ENCODE results near the gene SIGLEC15.

SIGLEC15 gene

DNA sequence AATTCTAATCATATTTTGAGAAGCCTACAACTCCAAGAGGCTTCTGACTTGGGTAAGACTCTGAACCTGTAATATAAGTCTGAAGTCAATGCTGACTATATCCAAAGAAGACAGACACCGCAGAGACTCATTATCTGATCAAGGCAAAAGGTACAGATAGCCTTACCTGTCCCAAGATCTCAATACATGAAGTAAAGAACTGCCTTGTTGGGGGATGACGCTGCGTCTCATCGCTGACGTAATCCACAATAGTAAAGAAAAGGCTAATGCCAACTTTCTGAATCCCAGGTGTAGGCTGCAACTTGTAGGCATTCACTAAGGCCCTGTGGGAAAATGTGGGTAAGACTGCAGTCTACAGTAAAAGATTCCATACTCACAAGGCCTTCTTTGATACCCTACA, 62.1 kb downstream of the SIGLEC15 start:
- ATAC-seq, result no peak

DNA sequence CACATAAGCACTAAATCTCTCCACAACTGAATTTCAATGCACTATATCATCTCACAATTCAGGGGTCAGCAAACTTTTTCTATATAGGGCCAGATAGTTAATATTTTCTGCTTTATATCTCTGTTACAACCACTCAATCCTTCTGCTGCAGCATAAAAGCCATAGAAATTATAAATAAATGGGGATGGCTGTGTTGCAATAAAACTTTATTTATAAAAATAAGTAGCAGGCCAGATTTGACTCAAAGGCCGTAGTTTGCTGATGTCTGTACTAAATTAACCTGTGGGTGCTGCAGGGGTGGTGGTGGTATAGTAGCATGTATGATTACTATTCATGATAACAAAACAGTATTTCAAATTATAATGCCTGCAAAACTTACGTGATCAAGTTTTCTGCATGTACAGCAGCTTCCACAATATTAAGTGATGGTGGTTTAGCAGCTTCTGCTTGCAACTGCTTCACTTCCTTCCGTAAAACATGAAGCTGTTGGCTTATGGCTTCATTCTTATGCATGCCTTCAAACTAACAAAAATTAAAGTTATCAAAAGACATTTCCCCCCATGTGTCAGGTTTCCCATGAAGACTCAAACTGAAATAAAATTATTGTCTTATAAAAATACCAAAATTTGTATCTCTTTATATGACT, 64.1 kb downstream of the SIGLEC15 start:
- TF ChIP-seq ZNF70 (CRISPR knock-in tag; IDR thresholded peaks at IDR 0.05), result no peak
- TF ChIP-seq, protein P1, sequence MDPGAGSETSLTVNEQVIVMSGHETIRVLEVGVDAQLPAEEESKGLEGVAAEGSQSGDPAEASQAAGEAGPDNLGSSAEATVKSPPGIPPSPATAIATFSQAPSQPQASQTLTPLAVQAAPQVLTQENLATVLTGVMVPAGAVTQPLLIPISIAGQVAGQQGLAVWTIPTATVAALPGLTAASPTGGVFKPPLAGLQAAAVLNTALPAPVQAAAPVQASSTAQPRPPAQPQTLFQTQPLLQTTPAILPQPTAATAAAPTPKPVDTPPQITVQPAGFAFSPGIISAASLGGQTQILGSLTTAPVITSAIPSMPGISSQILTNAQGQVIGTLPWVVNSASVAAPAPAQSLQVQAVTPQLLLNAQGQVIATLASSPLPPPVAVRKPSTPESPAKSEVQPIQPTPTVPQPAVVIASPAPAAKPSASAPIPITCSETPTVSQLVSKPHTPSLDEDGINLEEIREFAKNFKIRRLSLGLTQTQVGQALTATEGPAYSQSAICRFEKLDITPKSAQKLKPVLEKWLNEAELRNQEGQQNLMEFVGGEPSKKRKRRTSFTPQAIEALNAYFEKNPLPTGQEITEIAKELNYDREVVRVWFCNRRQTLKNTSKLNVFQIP (CRISPR knock-in tag; IDR thresholded peaks at IDR 0.05; ENCODE audit: borderline replicate concordance, low read depth), result no peak
- TF ChIP-seq ZFP3 (CRISPR knock-in tag; IDR thresholded peaks at IDR 0.05), result no peak
- no peak for TF ChIP-seq ESRRG (CRISPR knock-in tag; IDR thresholded peaks at IDR 0.05)
- TF ChIP-seq OSR1 (CRISPR knock-in tag; IDR thresholded peaks at IDR 0.05), result no peak
- no peak for TF ChIP-seq RARB (CRISPR knock-in tag; IDR thresholded peaks at IDR 0.05)
- TF ChIP-seq SNAI2 (CRISPR knock-in tag; IDR thresholded peaks at IDR 0.05), result no peak
- no peak for TF ChIP-seq TOX (CRISPR knock-in tag; IDR thresholded peaks at IDR 0.05; ENCODE audit: borderline replicate concordance)
- TF ChIP-seq ZFP30 (CRISPR knock-in tag; IDR thresholded peaks at IDR 0.05), result no peak
- TF ChIP-seq BACH2 (CRISPR knock-in tag; IDR thresholded peaks at IDR 0.05; ENCODE audit: borderline replicate concordance), result no peak
- TF ChIP-seq, protein P2, sequence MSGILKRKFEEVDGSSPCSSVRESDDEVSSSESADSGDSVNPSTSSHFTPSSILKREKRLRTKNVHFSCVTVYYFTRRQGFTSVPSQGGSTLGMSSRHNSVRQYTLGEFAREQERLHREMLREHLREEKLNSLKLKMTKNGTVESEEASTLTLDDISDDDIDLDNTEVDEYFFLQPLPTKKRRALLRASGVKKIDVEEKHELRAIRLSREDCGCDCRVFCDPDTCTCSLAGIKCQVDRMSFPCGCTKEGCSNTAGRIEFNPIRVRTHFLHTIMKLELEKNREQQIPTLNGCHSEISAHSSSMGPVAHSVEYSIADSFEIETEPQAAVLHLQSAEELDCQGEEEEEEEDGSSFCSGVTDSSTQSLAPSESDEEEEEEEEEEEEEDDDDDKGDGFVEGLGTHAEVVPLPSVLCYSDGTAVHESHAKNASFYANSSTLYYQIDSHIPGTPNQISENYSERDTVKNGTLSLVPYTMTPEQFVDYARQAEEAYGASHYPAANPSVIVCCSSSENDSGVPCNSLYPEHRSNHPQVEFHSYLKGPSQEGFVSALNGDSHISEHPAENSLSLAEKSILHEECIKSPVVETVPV (CRISPR knock-in tag; IDR thresholded peaks at IDR 0.05), result no peak
- TF ChIP-seq, protein P3, sequence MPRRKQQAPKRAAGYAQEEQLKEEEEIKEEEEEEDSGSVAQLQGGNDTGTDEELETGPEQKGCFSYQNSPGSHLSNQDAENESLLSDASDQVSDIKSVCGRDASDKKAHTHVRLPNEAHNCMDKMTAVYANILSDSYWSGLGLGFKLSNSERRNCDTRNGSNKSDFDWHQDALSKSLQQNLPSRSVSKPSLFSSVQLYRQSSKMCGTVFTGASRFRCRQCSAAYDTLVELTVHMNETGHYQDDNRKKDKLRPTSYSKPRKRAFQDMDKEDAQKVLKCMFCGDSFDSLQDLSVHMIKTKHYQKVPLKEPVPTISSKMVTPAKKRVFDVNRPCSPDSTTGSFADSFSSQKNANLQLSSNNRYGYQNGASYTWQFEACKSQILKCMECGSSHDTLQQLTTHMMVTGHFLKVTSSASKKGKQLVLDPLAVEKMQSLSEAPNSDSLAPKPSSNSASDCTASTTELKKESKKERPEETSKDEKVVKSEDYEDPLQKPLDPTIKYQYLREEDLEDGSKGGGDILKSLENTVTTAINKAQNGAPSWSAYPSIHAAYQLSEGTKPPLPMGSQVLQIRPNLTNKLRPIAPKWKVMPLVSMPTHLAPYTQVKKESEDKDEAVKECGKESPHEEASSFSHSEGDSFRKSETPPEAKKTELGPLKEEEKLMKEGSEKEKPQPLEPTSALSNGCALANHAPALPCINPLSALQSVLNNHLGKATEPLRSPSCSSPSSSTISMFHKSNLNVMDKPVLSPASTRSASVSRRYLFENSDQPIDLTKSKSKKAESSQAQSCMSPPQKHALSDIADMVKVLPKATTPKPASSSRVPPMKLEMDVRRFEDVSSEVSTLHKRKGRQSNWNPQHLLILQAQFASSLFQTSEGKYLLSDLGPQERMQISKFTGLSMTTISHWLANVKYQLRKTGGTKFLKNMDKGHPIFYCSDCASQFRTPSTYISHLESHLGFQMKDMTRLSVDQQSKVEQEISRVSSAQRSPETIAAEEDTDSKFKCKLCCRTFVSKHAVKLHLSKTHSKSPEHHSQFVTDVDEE (CRISPR knock-in tag; IDR thresholded peaks at IDR 0.05), result no peak
- TF ChIP-seq ZNF565 (CRISPR knock-in tag; conservative IDR thresholded peaks at IDR 0.05; ENCODE audit: low read depth), result no peak
- no peak for ATAC-seq

More for the DNA sequence above, 62.1 kb downstream of the SIGLEC15 start:
- TF ChIP-seq SNAI2 (CRISPR knock-in tag; IDR thresholded peaks at IDR 0.05) (no peak), ZC3H10 (CRISPR knock-in tag; IDR thresholded peaks at IDR 0.05) (no peak), ZFP30 (CRISPR knock-in tag; IDR thresholded peaks at IDR 0.05) (no peak), ARNTL (CRISPR knock-in tag; IDR thresholded peaks at IDR 0.05; ENCODE audit: borderline replicate concordance, low read depth) (no peak), ZNF8 (CRISPR knock-in tag; IDR thresholded peaks at IDR 0.05) (no peak), TCF4 (CRISPR knock-in tag; IDR thresholded peaks at IDR 0.05; ENCODE audit: borderline replicate concordance) (no peak), ZNF70 (CRISPR knock-in tag; IDR thresholded peaks at IDR 0.05) (no peak), ESRRG (CRISPR knock-in tag; IDR thresholded peaks at IDR 0.05) (no peak), TOX (CRISPR knock-in tag; IDR thresholded peaks at IDR 0.05; ENCODE audit: borderline replicate concordance) (no peak), ISL1 (CRISPR knock-in tag; IDR thresholded peaks at IDR 0.05) (no peak)
- TF ChIP-seq, protein P4, sequence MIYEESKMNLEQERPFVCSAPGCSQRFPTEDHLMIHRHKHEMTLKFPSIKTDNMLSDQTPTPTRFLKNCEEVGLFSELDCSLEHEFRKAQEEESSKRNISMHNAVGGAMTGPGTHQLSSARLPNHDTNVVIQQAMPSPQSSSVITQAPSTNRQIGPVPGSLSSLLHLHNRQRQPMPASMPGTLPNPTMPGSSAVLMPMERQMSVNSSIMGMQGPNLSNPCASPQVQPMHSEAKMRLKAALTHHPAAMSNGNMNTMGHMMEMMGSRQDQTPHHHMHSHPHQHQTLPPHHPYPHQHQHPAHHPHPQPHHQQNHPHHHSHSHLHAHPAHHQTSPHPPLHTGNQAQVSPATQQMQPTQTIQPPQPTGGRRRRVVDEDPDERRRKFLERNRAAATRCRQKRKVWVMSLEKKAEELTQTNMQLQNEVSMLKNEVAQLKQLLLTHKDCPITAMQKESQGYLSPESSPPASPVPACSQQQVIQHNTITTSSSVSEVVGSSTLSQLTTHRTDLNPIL (CRISPR knock-in tag; IDR thresholded peaks at IDR 0.05; ENCODE audit: low read depth), result no peak
- TF ChIP-seq, protein P2 (CRISPR knock-in tag; IDR thresholded peaks at IDR 0.05), result no peak
- TF ChIP-seq, protein P3 (CRISPR knock-in tag; IDR thresholded peaks at IDR 0.05), result no peak
- TF ChIP-seq, protein P1 (CRISPR knock-in tag; IDR thresholded peaks at IDR 0.05; ENCODE audit: borderline replicate concordance, low read depth), result no peak
- TF ChIP-seq, protein P5, sequence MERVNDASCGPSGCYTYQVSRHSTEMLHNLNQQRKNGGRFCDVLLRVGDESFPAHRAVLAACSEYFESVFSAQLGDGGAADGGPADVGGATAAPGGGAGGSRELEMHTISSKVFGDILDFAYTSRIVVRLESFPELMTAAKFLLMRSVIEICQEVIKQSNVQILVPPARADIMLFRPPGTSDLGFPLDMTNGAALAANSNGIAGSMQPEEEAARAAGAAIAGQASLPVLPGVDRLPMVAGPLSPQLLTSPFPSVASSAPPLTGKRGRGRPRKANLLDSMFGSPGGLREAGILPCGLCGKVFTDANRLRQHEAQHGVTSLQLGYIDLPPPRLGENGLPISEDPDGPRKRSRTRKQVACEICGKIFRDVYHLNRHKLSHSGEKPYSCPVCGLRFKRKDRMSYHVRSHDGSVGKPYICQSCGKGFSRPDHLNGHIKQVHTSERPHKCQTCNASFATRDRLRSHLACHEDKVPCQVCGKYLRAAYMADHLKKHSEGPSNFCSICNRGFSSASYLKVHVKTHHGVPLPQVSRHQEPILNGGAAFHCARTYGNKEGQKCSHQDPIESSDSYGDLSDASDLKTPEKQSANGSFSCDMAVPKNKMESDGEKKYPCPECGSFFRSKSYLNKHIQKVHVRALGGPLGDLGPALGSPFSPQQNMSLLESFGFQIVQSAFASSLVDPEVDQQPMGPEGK (CRISPR knock-in tag; IDR thresholded peaks at IDR 0.05; ENCODE audit: borderline replicate concordance), result no peak
